GM23338 (cell line): ENCODE measurements around the gene TUBB. TPM values are rescaled to one million over a fixed set of nuclear protein-coding genes. Genes with fewer than 3 reads are reported as not detected.

Source experiments
- ATAC-seq: fragments of 200-7000 bp; cut with Tn5 transposase; 3 replicates; pipeline ENCODE4 v1.9.1; 2020
- DNase-seq: peaks from one replicate; pipeline ENCODE4 v3.0.0-alpha.2; 2015; ENCODE audit warnings: low spot score
- H2AFZ ChIP-seq: fragments of 200-600 bp; sonication (generic); 2 replicates; pipeline ENCODE4 v1.8.0; 2016; ENCODE audit warnings: antibody characterized with exemption, mild to moderate bottlenecking, moderate library complexity
- H3F3A ChIP-seq: fragments of 200-600 bp; sonication (generic); replicated peaks from 2 replicates; pipeline ENCODE4 v1.8.0; 2017; ENCODE audit warnings: antibody characterized with exemption, mixed run types, low read depth
- H3K27ac ChIP-seq: fragments of 200-600 bp; sonication (generic); 2 replicates; pipeline ENCODE4 v1.6.1; 2016; ENCODE audit warnings: low read depth
- H3K27me3 ChIP-seq: fragments of 200-600 bp; sonication (generic); 2 replicates; pipeline ENCODE4 v1.8.0; 2016; ENCODE audit warnings: mild to moderate bottlenecking, mixed run types, moderate library complexity; ENCODE audit not compliant: insufficient read depth
- H3K36me3 ChIP-seq: fragments of 200-600 bp; sonication (generic); 2 replicates; pipeline ENCODE4 v1.8.0; 2016; ENCODE audit warnings: mild to moderate bottlenecking; ENCODE audit not compliant: insufficient read depth
- H3K4me1 ChIP-seq: fragments of 200-600 bp; sonication (generic); 2 replicates; pipeline ENCODE4 v1.8.0; 2016; ENCODE audit warnings: mild to moderate bottlenecking, moderate library complexity; ENCODE audit not compliant: insufficient read depth
- H3K4me2 ChIP-seq: fragments of 200-600 bp; sonication (generic); 2 replicates; pipeline ENCODE4 v1.7.1; 2017; ENCODE audit warnings: mixed run types
- H3K4me3 ChIP-seq: fragments of 200-600 bp; sonication (generic); 2 replicates; pipeline ENCODE4 v1.6.1; 2016; ENCODE audit warnings: mixed run types
- H3K79me2 ChIP-seq: fragments of 200-600 bp; sonication (generic); replicated peaks from 2 replicates; pipeline ENCODE4 v1.8.0; 2017; ENCODE audit warnings: mild to moderate bottlenecking; ENCODE audit not compliant: insufficient read depth
- H3K9me2 ChIP-seq: fragments of 200-600 bp; sonication (generic); 2 replicates; pipeline ENCODE4 v1.8.0; 2017; ENCODE audit not compliant: insufficient read depth
- H4K20me1 ChIP-seq: fragments of 200-600 bp; sonication (generic); replicated peaks from 2 replicates; pipeline ENCODE4 v1.8.0; 2017; ENCODE audit warnings: mild to moderate bottlenecking; ENCODE audit not compliant: insufficient read depth
- H3K27ac Mint-ChIP-seq: 2 replicates; pipeline ENCODE4 v1.8.0; 2020; ENCODE audit warnings: inconsistent platforms, mild to moderate bottlenecking, moderate library complexity, mixed read lengths
- H3K27me3 Mint-ChIP-seq: 3 replicates; pipeline ENCODE4 v1.8.0; 2022; ENCODE audit warnings: low read depth, mild to moderate bottlenecking, moderate library complexity, mixed read lengths, inconsistent platforms; ENCODE audit not compliant: insufficient read depth, poor library complexity
- H3K36me3 Mint-ChIP-seq: 3 replicates; pipeline ENCODE4 v1.8.0; 2021; ENCODE audit warnings: low read depth, mild to moderate bottlenecking, inconsistent platforms, moderate library complexity, mixed read lengths
- H3K4me1 Mint-ChIP-seq: 3 replicates; pipeline ENCODE4 v1.8.0; 2020; ENCODE audit warnings: mild to moderate bottlenecking, inconsistent platforms, mixed read lengths
- H3K4me3 Mint-ChIP-seq: 3 replicates; pipeline ENCODE4 v1.8.0; 2021; ENCODE audit warnings: moderate library complexity, mild to moderate bottlenecking, inconsistent platforms, mixed read lengths
- H3K9me3 Mint-ChIP-seq: 3 replicates; pipeline ENCODE4 v1.8.0; 2020; ENCODE audit warnings: moderate library complexity, mild to moderate bottlenecking, inconsistent platforms, mixed read lengths
- CREB1 ChIP-seq: fragments of 250-450 bp; sonication (Bioruptor Pico); IDR thresholded peaks from 2 replicates; pipeline ENCODE4 v1.5.0; 2020; ENCODE audit warnings: low read depth, mild to moderate bottlenecking, moderate library complexity
- CTCF ChIP-seq, 2 experiments: fragments of 200-600 bp in 1 of 2; sonication (generic) in 1 of 2; conservative IDR thresholded peaks; 2 replicates each; pipeline versions ENCODE4 v1.5.1 to v1.6.1; 2016 to 2017; ENCODE audit warnings: antibody characterized with exemption in 2 of 2, low read depth in 2 of 2, mild to moderate bottlenecking in 2 of 2, moderate library complexity in 1 of 2
- EZH2 ChIP-seq: fragments of 200-600 bp; sonication (generic); IDR thresholded peaks from one replicate; pipeline ENCODE4 v1.8.0; 2017; ENCODE audit warnings: antibody characterized with exemption, mild to moderate bottlenecking, low read depth; ENCODE audit not compliant: unreplicated experiment
- EZH2phosphoT487 ChIP-seq: fragments of 200-600 bp; sonication (generic); IDR thresholded peaks from one replicate; pipeline ENCODE4 v1.8.1; 2018; ENCODE audit warnings: antibody characterized with exemption; ENCODE audit not compliant: unreplicated experiment
- NANOG ChIP-seq: IDR thresholded peaks from 2 replicates; pipeline ENCODE4 v1.6.1; 2016; ENCODE audit warnings: antibody characterized with exemption, borderline replicate concordance
- POLR2AphosphoS5 ChIP-seq: IDR thresholded peaks from 2 replicates; pipeline ENCODE4 v1.6.1; 2016; ENCODE audit warnings: antibody characterized with exemption, low read depth
- REST ChIP-seq: IDR thresholded peaks from one replicate; pipeline ENCODE4 v1.6.1; 2018; ENCODE audit warnings: antibody characterized with exemption; ENCODE audit not compliant: unreplicated experiment
- STAT1 ChIP-seq: IDR thresholded peaks from one replicate; pipeline ENCODE4 v1.6.1; 2016; ENCODE audit warnings: antibody characterized with exemption; ENCODE audit not compliant: unreplicated experiment
- ZNF331 ChIP-seq: fragments of 250-450 bp; sonication (Bioruptor Pico); IDR thresholded peaks from 2 replicates; pipeline ENCODE4 v1.5.0; 2020; ENCODE audit warnings: low read depth, mild to moderate bottlenecking, moderate library complexity
- ZNF462 ChIP-seq: fragments of 250-450 bp; sonication (Bioruptor Pico); IDR thresholded peaks from 2 replicates; pipeline ENCODE4 v1.5.0; 2020; ENCODE audit warnings: mild to moderate bottlenecking, moderate library complexity
- long read RNA-seq: library from polyadenylated mRNA; unstranded; transcript quantifications from one replicate; pipeline ENCODE4 v2.0.0, GENCODE V29; 2020; ENCODE audit not compliant: unreplicated experiment
- polyA plus RNA-seq: library from polyadenylated mRNA; unstranded; fragments of >200 nt; fragmentation: Nextera tagmentation; extraction: Ambion mirVana; gene quantifications from 2 replicates; pipeline ENCODE4 v1.2.1, GENCODE V29; 2016
- total RNA-seq: library from RNA; depleted of rRNA; stranded (reverse); fragments of >200 nt; shearing (Covaris generic); gene quantifications from 2 replicates; pipeline ENCODE4 v1.2.3, GENCODE V29; 2014; rRNA removed

The TUBB gene
- total RNA-seq (1,591 and 1,704 TPM in 2 replicates), polyA plus RNA-seq (1,041 and 1,059 TPM in 2 replicates)
- long read RNA-seq, transcript TUBB-205 (4 exons, 2,670 nt): major isoform, 2,976 of 3,062 reads
- long read RNA-seq, transcript TUBB-206 (4 exons, 2,632 nt): minor isoform, 6 of 3,062 reads
- long read RNA-seq, partial matches to known transcripts: 6 of 3,062 reads
- long read RNA-seq, other reads (novel, unspliced or antisense): 74 of 3,062 reads

GRCh38 chr6:30719791-30720737 lies at the start of gene TUBB:
TSS of gene TUBB (plus strand) at chr6:30720352. CDS start at chr6:30720507, 155 bp downstream.
- Histone ChIP-seq H3K9me2 (no peaks in the 10 kb centered on the region), H3K4me1 (peaks cover 13% of the 10 kb centered on the region), H4K20me1 (peaks cover 29% of the 10 kb centered on the region), H3K79me2 (peaks cover 63% of the 10 kb centered on the region), H3K4me2 (peak within 1 kb of the TSS; percentile 94), H2AFZ (no peak within 1 kb of the TSS), H3K4me3 (peak within 1 kb of the TSS; percentile 94), H3K27me3 (no peaks in the 10 kb centered on the region), H3F3A (peaks cover 42% of the 10 kb centered on the region), H3K27ac (peak within 1 kb of the TSS; percentile 99), H3K36me3 (peaks cover 32% of the 10 kb centered on the region)
- DNase-seq (peak; percentile 99), ATAC-seq (peak; percentile 67)
- Mint-ChIP-seq H3K27ac (peak within 1 kb of the TSS; percentile 100), H3K9me3 (peaks cover 13% of the 10 kb centered on the region; the same call in 2 of the 3 replicates), H3K4me1 (peaks cover 47% of the 10 kb centered on the region), H3K27me3 (peaks cover 53% of the 10 kb centered on the region), H3K4me3 (peak within 1 kb of the TSS; percentile 100), H3K36me3 (peaks cover 56% of the 10 kb centered on the region)
- TF ChIP-seq ZNF331 (no peak), CREB1 (peak; percentile 49; the same call in 1 of the 2 replicates), POLR2AphosphoS5 (peak; percentile 99), CTCF (conservative IDR thresholded peaks at IDR 0.05; ENCODE audit: low read depth in 2 of 2) (peak in 1 of 2 experiments; percentile 23; a peak in 1 of 4 replicates), EZH2 (no peak), STAT1 (no peak), EZH2phosphoT487 (no peak), ZNF462 (CRISPR knock-in tag) (no peak), REST (no peak), NANOG (no peak)
